HG02840 (cell line): Measurements from ENCODE around the gene CYTH4.

Experiments used
- ATAC-seq: cut with Tn5 transposase; IDR thresholded peaks from one replicate; pipeline ENCODE4 v1.9.1; 2021; ENCODE audit warnings: mild to moderate bottlenecking, moderate library complexity, moderate number of reproducible peaks; ENCODE audit not compliant: unreplicated experiment, low FRiP score

The CYTH4 gene

DNA sequence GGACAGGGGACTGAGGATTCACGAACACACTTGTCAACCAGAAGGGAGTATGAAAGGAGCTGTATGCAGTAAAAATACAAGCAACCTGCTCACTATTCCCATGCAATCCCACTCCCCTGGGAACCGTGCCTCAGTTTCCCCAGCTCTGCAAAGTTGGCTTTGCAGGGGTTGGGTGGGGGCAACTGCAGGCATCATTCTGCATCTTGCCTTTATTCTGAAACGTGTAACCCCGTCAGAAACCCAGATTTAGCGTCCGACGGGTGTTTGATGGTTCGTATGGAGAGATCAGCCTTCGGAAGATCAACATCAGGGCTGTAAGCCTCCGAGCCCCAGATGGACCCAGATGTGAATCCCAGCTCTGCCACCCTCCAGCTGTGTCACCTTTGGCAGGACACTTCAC is 3.6 kb downstream of the CYTH4 start:
- ATAC-seq: no peak

DNA sequence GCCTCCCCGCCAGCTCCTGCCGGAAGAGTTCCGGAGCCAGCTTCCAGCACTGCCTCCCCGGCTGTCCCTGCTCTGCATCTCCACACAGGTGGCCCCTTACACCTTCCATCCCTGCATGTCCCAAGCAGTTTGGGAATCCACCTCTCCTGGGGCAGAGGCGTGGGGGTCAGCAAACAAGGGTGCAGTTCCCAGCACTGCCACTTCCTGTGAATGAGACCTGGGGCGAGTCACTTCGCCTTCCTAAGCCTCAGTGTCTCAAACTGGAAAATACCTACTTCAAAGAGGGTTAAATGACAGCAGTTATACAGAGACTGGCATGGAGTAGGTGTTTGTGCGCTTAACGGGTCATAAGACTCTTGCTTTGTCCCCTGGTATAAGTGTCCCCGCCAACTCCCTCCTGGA is 5.2 kb downstream of the CYTH4 start:
- no peak for ATAC-seq

DNA sequence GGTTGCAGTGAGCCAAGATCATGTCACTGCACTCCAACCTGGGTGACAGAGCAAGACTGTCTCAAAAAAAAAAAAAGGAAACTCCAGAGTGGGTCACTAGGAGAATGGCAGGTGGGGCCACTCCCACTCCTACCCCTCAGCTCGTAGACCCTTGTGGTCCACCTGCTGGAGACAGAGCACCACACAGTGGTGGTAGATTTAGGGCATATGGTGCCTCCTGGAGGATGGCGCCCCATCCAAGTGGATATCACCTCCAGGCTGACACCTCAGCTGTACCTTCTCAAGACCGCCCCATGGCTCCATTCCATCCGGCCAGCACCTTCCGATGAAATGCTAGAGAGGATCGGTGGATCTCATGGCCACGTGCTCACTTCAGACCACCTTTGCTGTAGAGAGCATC is 6.2 kb downstream of the CYTH4 start:
- no peak for ATAC-seq

DNA sequence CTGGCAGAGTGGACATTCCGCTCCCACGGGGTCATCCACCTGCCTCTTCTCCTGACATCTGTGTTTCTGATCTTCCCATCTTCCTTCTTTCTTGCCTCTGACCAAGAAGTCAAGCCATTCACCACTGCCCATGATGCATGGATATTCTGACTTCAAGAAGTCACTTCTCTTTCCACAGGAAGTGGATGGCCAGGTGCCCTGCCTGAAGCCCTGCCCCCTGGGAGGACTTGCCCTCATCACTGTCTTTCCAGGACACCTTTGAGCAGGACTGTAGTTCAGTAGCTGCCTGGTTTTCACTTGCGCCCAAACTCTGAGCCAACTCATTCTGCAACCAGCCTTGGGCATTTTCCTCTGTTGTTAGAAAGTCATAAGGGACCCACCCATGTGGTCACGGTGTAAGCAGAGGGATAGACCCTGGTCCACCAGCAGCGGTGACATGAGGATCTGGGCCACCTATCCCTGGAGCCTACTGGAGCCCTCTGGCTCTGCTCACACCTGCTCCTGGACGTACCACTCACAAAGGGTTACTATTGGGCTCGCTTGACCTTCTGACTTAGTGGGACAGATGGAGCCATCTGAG is 6.9 kb downstream of the CYTH4 start:
- ATAC-seq: no peak

DNA sequence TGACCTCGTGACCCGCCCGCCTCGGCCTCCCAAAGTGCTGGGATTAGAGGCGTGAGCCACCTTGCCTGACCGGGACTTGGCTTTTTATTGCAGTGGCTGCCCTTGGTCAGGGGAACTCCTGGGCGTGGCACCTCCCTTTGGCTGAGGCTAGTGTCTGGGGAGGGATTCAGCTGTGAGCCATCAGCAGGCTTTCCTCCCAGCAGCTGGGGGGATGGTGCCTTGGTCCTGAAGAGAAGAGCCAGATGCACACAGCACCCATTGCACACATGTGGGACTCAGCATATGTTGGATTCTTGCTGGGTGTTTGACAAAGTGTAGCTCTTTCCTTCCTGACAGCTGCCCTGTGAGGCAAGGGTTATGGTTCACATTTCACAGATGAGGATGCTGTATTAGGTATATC is 8.4 kb downstream of the CYTH4 start:
- no peak for ATAC-seq

DNA sequence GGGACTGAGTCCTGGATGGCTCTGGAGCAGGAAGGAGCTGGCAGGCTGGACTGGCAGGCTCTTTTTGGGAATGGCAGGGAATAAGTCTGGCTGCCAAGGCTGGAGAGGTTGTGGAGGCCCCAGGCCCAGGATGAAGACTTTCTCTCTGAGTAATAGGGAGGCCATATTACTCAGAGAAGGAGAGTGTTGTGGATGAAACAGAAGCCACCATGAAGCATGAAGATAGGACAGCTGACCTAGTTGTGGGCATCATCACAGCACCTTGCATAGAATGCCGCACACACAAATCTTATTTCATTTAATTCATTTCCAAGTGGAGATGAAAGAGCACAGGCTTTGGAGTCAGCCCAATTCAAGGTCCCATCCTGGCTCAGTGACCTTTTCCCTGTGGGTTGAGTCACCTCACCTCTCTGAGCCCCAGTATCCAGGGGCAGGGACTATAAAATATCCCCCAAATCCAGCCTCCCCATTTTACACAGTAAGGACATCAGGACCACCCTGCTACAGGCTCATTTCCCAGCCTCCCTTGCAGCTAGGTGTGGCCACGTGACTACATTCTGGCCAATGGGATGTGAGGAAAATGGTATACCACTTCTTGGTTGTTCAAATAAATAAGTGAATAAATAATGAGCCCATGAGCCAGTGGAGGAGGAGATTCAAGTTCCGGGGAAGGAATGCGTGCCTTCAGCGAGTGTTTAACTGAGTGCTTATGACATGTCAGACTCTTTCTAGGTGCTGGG is 9.4 kb downstream of the CYTH4 start:
- ATAC-seq: no peak

DNA sequence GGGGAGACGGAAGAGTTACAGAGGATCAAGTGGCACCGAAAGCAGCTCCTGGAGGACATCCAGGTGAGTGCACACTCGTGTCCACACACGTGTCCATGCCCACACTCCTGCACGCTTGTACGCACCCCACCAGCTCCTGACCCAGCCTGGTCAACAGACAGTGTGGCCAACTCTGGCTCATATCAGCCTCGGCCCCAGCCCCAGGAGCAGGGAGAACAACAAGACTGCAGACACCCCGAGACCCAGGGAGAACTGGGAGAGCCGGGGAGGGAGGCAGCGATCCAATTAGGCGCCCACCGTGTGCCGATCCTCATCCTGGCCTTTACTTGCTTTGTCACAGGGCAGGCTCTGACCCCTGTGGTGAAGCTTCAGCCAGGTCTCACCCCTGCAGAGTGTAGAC is 10.3 kb downstream of the CYTH4 start:
- ATAC-seq: no peak

DNA sequence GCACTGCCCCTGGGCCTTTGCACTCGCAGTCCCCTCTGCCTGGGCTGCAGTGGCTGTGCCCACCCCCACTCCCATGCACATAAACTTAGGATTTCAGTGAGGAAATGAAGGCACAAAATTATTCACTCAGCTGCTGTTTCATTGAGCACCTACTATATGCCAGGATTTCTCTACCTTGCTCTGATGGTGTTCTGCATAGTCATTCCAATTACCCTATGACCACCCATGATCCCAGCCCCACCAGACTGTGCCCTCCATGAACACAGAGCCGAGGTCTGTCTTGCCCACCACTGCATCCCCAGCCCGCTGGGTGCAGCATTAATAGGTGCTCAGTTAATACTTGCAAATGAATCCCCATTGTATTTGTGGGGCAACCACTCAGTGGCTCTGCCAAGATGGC is 10.9 kb downstream of the CYTH4 start:
- ATAC-seq: no peak

DNA sequence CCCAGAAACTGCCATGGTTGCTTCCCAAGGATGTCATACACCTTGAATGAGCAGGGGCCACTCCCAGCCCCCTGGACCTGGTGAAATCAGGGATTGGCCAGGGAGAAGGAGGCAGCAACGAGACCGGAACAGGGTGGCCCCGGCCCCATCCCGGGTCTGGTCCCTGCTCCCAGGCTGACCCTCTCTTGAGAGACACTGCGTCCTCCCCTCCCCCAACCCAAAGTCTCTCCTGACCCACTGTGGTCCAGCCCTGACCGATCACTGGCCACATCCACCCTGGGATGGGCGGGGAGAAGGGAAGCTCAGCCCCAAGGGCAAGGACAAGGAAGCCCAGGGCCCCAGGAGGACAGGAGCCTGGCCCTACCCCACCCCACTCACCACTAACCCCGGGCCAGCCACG is 12.4 kb downstream of the CYTH4 start:
- no peak for ATAC-seq

DNA sequence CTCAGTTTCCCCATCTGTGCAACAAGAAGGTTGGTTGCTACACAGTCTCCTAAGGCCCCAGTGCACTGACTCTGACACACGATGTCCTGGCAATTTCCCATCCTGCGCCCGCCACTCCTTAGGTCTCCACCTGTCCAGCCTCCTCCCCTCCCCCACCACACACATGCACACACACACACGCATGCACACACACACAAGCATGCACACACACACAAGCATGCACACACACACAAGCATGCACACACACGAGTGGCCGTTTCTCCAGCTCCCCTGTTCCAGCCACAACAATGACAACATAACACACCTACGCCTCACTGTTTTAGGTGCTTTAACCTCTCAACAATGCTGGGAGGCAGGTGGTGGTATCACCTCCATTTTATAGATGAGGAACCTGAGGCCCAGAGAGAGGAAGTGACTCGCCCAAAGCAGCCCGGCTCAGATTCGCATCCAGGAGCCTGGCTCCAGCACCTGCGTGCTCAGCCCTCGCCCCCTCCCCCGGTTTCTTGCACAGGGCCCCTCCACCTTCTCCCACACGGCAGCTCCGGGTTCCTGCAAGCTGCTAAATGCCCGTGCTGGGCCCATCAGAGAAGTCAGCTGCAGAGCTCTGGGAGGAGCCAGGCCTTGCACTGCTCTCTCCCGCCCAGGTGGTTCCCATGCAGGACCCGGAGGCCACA is 13.0 kb downstream of the CYTH4 start:
- no peak for ATAC-seq

DNA sequence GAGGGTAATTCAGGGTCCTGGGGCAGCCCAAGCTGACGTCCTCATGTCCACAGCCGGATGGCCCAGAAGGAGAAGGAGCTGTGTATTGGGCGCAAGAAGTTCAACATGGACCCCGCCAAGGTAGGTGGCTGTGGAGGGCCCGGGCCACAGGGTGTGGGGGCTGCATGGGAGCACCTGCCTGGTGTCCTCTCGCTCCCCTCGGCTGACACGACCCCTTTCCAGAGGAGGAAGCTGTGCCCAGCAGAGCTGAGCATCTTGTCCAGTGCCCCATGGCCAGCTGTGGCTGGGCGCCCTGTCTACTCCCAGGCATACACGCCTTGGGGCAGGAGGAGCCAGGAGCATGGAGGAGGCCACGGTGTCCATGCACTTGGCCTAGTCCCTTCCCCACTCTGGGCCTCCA is 13.6 kb downstream of the CYTH4 start:
- ATAC-seq: no peak

DNA sequence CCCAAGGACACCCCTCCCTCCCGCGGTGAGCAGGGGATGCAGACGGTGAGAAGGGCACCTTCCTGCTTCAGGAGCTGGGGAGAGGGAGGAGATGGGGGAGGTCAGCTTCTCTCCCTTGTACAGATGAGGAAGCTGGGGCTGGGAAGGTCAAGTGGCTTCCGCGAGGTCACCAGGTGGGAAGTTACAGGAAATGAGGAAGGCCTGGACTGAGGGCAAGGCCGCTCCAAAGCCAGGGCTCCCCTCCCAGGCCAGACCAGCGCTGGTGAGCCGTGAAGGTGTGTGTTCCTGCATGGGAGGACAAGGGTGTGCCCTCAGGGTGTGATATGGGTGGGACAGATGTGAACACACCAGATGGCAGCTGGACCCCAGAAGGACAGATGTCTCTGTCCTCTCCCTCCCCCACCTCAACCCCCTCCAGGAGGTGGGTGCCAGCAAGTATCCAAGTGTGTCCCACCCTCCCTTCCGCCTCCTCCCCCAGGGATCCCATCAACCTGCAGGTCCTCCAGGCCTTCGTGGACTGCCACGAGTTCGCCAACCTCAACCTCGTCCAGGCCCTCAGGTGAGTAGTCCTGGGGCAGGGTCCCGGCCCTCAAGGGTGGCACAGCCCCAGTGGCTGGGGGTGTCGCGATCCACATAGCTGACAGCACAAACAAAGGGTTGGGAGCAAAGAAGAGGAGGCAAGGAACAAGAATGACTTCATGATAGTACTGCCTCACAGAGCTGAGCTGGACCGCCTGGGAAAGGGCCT is 16.6 kb downstream of the CYTH4 start:
- no peak for ATAC-seq

DNA sequence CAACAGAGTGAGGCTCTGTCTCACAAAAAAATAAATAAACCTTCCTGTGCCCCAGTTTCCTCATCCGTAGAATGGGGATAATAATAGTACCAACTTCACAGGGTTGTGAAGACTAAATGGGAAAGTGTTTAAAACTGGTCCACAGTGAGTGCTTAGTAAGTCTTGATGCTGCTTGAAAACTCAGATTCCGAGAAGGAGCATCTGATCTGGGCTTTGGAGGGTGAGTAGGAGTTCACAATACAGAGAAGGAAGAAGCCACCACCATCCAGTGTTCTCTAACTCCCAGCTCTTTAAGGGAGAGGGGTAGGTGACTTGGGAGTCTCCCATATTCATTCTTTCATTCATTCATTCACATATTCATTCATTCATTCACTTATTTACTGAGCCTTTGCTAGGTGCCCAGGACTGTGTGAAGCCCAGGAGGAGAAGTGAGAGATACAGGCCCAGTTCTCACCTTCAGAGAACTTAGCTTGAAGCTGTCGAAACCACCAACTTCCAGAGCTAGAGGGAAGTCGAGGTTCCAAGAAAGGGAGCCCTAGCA is 17.7 kb downstream of the CYTH4 start:
- ATAC-seq: no peak

DNA sequence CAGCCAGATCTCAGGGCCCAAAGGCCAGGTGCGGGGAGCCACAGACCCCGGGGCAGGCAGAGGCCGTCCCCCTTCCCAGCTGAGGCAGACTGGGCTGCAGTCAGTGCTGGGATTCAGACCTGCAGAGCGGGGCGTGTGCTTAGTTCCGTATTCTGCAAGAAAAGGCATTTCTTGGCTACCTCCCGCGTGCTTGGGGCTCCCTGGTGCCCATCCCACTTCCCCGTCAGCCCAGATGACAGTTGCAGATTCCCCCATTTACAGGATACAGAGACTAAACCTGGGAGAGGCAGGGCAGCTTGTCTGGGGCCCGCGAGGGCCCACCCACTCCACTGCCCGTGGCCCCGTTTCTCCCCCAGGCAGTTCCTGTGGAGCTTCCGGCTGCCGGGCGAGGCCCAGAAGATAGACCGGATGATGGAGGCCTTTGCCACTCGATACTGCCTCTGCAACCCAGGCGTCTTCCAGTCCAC is 18.3 kb downstream of the CYTH4 start:
- no peak for ATAC-seq

DNA sequence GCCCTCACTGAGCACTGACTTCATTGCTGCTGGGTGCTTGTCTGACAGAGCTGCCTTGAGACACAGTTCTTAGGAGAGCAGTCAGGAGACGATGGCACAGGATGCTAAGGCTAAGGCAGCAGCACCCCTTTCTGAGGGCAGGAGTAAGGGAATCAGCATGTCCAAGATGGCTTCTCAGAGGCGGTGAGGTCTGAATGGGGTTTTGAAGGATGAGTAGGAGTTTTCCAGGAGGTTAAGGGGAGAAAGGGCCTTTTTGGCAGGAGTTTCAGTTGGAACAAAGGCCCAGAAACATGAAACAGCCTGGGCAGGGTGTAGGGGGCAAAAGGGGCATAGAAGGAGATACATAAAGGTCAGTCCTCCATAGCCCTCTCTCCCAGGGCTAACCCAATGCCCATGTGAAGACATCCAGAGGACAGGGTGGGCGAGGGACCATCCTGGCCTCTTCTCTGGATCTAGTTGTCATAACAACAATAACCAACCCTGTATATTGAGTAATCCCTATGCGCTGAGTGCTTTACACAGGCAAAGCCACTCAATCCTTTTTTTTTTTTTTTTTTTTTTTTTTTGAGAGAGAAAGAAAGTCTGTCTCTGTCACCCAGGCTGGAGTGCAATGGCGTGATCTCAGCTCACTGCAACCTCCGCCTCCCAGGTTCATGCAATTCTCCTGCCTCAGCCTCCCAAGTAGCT is 19.0 kb downstream of the CYTH4 start:
- no peak for ATAC-seq

DNA sequence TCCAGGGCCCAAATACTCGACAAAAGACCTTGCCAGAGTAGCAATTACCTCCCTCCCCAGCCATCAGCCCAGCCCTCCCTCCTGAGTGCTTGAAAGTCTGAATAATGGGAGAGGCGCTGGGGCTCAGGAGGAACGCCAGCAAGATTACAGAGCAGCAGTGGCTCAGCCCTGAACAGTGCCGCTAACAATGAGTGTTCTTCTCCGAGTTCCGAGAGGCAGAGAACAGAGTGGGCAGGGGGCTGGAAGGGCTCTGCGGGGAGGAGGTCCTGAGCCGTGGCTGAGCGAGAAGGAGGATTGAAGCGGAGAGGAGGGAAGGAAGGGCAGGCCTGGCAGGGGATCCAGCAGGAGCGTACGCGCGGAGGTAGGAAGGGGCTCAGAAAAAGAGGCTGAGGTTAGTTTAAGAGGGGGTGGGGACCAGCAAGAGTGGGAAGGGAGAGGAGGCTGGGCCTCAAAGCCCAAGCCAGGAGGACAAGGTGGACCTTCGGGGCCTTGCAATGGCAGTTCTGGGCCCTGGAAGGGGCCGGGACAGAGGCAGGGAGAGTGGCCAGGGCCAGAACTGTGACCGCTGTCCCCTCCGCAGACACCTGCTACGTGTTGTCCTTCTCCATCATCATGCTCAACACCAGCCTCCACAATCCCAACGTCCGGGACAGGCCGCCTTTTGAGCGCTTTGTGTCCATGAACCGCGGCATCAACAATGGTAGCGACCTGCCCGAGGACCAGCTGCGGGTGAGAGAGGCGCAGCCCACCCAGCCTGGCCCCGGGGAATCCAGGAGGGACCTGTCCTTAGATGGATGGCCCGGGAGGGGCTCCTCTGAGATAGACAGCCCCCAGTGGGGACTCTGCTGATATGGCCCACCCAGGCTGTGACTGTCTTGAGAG is 20.6 kb downstream of the CYTH4 start:
- ATAC-seq: no peak

DNA sequence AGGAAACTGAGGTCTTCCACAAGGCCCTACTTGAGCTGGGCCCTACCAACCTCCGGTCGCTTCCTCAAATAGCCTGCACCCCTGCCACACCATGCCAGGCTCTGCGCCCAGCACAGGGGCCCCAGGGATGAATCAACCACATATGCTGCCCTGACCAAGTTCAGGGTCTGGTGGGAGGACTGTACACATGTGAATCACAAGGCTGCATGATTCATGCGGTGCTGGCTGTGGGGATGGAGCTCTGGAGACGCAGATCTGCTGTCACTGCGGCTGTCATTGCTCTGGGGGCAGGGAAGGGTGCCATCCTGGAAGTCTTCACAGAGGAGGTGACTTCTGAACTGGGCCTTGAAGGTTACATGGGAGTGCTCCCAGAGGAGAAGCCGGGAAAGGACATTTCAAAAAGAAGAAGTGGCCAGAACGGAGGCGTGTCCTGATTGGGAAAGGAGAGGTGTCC is 21.5 kb downstream of the CYTH4 start:
- no peak for ATAC-seq

DNA sequence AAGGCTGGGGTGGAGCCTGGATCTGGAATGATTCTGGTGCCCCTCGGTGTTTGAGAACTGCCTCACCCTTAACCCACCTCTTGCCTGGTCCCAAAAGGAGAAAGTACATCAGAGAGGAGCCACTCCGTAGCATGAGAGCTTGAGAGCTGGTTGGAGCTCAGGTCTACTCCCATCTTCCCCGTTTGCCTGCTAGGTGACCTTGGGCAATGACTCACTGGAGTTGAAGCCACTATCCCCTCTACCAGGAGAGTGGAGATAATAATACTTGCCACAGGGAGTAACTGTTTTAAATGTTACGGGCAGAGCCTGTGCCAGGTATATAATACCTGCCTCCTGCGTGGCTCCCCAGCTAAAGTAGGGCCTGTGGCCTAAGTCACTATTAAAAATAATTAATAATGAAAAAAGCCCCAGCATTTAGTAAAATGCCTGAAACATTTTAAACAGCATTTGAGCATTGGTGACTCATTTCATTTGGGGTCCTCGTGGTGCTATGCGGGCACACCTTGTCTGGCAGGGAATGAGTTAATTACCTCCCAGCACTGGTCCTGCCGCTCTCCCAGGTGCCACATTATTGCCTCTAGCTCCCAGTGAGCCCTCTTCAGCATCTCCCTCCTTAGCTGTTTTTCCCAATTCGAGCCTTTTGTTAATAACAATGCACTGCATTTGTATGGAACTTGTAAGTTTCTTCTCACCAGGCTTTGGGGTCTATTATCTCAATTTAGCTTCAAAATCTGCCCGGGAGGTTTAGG is 22.5 kb downstream of the CYTH4 start:
- no peak for ATAC-seq

DNA sequence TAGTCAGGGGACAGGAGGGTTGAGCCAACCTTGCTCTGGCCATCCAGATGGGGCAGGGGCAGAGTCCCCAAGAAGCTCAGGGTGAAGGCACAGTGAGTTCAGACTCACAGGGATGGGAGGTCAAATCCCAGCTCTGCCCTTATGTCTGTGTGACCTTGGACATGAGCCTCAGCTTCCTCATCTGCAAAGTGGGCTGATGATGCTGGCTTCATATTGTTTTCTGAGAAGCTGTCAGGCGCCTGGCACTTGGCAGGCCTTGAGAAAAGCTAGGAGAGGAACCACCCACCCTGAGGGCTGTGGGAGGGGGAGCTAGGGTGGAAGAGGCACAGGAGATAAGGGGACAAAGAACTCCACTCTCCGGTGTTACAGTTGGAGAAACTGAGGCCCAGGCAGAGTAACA is 23.6 kb downstream of the CYTH4 start:
- no peak for ATAC-seq
